ENCODE measurements around the gene DLGAP4. TPM values are rescaled to one million over a fixed set of nuclear protein-coding genes. Genes with fewer than 3 reads are reported as not detected.
A peak's percentile ranks its signal among the peaks of the same experiment; 100 is the strongest.

DLGAP4 gene
- total and polyA plus RNA-seq, 2 of the 13 experiments (the other 11 are each of a cell fraction or from before 2014, with no cell fraction given): 15.2 to 26.7 TPM

- TF ChIP-seq, protein P1, sequence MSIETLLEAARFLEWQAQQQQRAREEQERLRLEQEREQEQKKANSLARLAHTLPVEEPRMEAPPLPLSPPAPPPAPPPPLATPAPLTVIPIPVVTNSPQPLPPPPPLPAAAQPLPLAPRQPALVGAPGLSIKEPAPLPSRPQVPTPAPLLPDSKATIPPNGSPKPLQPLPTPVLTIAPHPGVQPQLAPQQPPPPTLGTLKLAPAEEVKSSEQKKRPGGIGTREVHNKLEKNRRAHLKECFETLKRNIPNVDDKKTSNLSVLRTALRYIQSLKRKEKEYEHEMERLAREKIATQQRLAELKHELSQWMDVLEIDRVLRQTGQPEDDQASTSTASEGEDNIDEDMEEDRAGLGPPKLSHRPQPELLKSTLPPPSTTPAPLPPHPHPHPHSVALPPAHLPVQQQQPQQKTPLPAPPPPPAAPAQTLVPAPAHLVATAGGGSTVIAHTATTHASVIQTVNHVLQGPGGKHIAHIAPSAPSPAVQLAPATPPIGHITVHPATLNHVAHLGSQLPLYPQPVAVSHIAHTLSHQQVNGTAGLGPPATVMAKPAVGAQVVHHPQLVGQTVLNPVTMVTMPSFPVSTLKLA (IDR thresholded peaks at IDR 0.05): no peak
- TF ChIP-seq JUN (CRISPR knock-in tag; IDR thresholded peaks at IDR 0.05) (0 out of 2 replicates have a peak, but pooled peaks have one; percentile 38), GATA4 (IDR thresholded peaks at IDR 0.05; ENCODE audit: borderline replicate concordance, low read depth) (peak; percentile 70; the same call in 1 of the 2 replicates), SUZ12 (IDR thresholded peaks at IDR 0.05; ENCODE audit: low read depth, low read length) (no peak), ZBTB21 (CRISPR knock-in tag; IDR thresholded peaks at IDR 0.05) (no peak), HIVEP1 (CRISPR knock-in tag; IDR thresholded peaks at IDR 0.05) (peak; percentile 92), ZBTB7A (CRISPR knock-in tag; IDR thresholded peaks at IDR 0.05) (peak; percentile 51), FOXJ3 (CRISPR knock-in tag; IDR thresholded peaks at IDR 0.05; ENCODE audit: borderline replicate concordance) (peak; percentile 49; the same call in 1 of the 2 replicates), ISX (CRISPR knock-in tag; conservative IDR thresholded peaks at IDR 0.05) (no peak; the same call in 1 of the 2 replicates), GMEB2 (CRISPR knock-in tag; IDR thresholded peaks at IDR 0.05; ENCODE audit: low read depth) (no peak), CBX1 (IDR thresholded peaks at IDR 0.05; ENCODE audit: low read depth) (no peak), MATR3 (CRISPR knock-in tag; IDR thresholded peaks at IDR 0.05) (no peak), ZBTB8A (CRISPR knock-in tag; IDR thresholded peaks at IDR 0.05; ENCODE audit: borderline replicate concordance, low read depth) (no peak), SNRNP70 (IDR thresholded peaks at IDR 0.05; ENCODE audit: low read depth, low read length) (no peak), TBX3 (IDR thresholded peaks at IDR 0.05; ENCODE audit: borderline replicate concordance) (no peak), NFRKB (IDR thresholded peaks at IDR 0.05) (no peak), ASH2L (IDR thresholded peaks at IDR 0.05; ENCODE audit: insufficient read length, low read depth, low read length) (peak; percentile 55), CHD4 (IDR thresholded peaks at IDR 0.05; ENCODE audit: borderline replicate concordance, low read length) (no peak), MLLT10 (CRISPR knock-in tag; IDR thresholded peaks at IDR 0.05) (no peak), TFE3 (CRISPR knock-in tag; IDR thresholded peaks at IDR 0.05) (peak; percentile 64; the same call in 1 of the 2 replicates), NR2F1 (CRISPR knock-in tag; IDR thresholded peaks at IDR 0.05) (no peak; a peak in 1 of 4 replicates), ZNF317 (CRISPR knock-in tag; IDR thresholded peaks at IDR 0.05) (peak; percentile 86; the same call in 1 of the 2 replicates), PHF5A (CRISPR knock-in tag; IDR thresholded peaks at IDR 0.05; ENCODE audit: low read depth, unreplicated experiment) (no peak)
- TF ChIP-seq, protein P2, sequence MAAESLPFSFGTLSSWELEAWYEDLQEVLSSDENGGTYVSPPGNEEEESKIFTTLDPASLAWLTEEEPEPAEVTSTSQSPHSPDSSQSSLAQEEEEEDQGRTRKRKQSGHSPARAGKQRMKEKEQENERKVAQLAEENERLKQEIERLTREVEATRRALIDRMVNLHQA (CRISPR knock-in tag; IDR thresholded peaks at IDR 0.05): no peak
- TF ChIP-seq, protein P3, sequence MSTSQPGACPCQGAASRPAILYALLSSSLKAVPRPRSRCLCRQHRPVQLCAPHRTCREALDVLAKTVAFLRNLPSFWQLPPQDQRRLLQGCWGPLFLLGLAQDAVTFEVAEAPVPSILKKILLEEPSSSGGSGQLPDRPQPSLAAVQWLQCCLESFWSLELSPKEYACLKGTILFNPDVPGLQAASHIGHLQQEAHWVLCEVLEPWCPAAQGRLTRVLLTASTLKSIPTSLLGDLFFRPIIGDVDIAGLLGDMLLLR (CRISPR knock-in tag; IDR thresholded peaks at IDR 0.05): peak; percentile 92
These were observed 154.8 kb downstream of the DLGAP4 start (continued) for GRCh38 chr20:36460648-36461599.

All from HepG2 (cell line).